Rectal smooth muscle tissue (tissue), 1 donor: ENCODE results near the gene CAPN8.

Experiments
- H3K27ac ChIP-seq: one replicate; pipeline ENCODE4 v1.7.0; 2013; ENCODE audit warnings: low read depth, low read length, inconsistent platforms
- H3K27me3 ChIP-seq: one replicate; pipeline ENCODE4 v1.7.0; 2013; ENCODE audit warnings: low read length; ENCODE audit not compliant: control insufficient read depth, insufficient read depth
- H3K36me3 ChIP-seq: one replicate; pipeline ENCODE4 v1.7.0; 2013; ENCODE audit warnings: low read length; ENCODE audit not compliant: control insufficient read depth, insufficient read depth
- H3K4me1 ChIP-seq: one replicate; pipeline ENCODE4 v1.7.0; 2013; ENCODE audit warnings: low read length; ENCODE audit not compliant: control insufficient read depth, insufficient read depth
- H3K4me3 ChIP-seq: one replicate; pipeline ENCODE4 v1.7.0; 2013; ENCODE audit warnings: low read length
- H3K9ac ChIP-seq: one replicate; pipeline ENCODE4 v1.7.0; 2013; ENCODE audit warnings: low read length

CAPN8 gene

DNA sequence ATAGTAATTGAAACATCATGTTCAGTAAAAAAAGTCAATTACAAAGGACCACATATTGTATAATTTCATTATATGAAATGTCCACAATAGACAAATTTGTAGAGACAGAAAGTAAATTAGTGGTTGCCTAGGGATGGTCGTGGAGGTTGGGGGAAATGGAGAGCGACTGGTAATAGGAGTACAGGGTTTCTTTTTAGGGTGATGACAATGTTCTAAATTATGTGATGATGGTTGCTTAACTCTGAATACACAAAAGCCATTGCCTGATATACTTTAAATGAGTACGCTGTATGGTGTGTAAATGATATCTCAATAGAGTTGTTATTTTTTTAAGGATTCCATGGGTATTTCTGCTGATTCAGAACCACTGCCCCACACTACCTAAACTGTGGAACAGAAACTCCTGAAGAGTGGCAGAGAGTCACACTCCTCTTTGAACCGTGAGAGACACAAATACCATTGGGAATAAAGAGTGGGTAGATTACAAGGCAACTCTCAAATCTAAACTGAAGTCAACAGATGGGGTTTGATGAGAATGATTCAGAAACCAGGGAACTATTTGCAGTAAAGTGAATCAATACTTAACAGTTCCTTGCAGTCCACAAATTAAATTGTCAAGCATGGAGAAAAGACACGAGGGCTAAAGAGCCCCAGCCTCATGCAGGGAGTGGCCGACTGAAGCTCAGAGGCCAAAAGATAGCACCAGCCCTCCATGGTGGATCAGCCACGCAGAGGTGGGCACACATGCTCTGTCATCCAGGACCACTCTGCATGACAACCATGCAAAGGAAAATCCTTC, 118.0 kb downstream of the CAPN8 start:
- Histone ChIP-seq H3K27ac (no peak overlapping the region), H3K36me3 (no peaks in the 10 kb centered on the region), H3K9ac (no peak overlapping the region)

GRCh38 chr1:223545343-223545742, 120.2 kb downstream of the CAPN8 start:
- H3K4me1 ChIP-seq, result no peaks in the 10 kb centered on the region
- no peaks in the 10 kb centered on the region for H3K27me3 ChIP-seq
- H3K9ac ChIP-seq, result no peak overlapping the region
- H3K4me3 ChIP-seq, result no peak overlapping the region
- no peak overlapping the region for H3K27ac ChIP-seq
- H3K36me3 ChIP-seq, result no peaks in the 10 kb centered on the region

More for the DNA sequence above, 118.0 kb downstream of the CAPN8 start:
- Histone ChIP-seq H3K27me3 (no peaks in the 10 kb centered on the region), H3K4me1 (no peaks in the 10 kb centered on the region), H3K4me3 (no peak overlapping the region)

DNA sequence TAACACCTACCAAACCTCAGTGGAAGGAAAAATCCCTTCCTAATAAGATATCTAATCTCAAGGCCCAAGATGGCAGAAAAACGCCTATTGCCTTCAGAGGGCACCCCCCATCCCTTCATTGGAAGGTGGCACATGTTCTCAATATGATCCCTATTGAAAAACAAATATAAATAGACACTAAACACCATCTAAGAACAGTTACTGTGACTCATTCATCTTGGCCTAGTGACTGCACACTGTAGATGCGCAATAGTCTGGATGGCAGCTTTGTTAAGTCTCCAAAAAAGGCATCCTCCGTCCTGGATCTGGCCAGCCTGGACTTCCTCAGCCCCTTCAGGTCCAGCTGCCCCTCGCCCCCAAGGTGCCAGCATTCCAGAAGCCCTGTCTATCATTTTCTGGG, 121.9 kb downstream of the CAPN8 start:
- Histone ChIP-seq H3K27me3 (no peaks in the 10 kb centered on the region), H3K36me3 (no peaks in the 10 kb centered on the region), H3K4me3 (no peak overlapping the region), H3K27ac (no peak overlapping the region), H3K9ac (no peak overlapping the region), H3K4me1 (no peaks in the 10 kb centered on the region)

GRCh38 chr1:223542831-223543230, 122.7 kb downstream of the CAPN8 start:
- H3K36me3 ChIP-seq, result no peaks in the 10 kb centered on the region

DNA sequence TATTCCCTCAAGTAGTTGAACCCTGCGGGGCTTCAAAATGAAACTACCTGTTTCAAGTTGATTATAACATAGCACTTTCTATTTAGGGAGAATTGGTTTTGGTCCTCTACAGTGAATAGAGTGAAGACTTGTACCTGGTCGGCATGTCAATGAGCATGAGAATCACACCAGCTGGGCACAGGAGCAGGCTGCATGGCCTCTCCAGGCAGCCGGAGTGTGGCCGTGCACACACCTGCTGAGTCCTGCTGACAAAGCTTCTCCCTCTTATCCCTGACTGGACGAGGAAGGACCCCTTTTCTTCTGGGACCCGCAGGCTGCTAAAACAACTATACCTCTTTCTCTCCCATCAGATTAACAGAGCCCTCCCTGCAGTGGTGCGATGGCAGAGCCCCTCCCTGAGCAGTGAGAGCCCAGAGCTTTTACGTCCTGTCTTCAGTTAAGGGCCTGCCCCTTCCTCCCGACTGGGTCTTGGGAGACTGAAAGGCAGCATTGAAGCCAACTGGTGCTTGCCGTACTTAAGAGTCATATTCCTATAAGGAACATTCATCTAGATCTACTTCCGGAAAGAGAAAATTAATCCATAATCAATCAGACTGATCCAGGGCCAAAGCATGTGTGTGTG, 124.9 kb downstream of the CAPN8 start:
- Histone ChIP-seq H3K4me3 (no peak overlapping the region), H3K36me3 (no peaks in the 10 kb centered on the region), H3K4me1 (no peaks in the 10 kb centered on the region), H3K27ac (no peak overlapping the region), H3K27me3 (no peaks in the 10 kb centered on the region), H3K9ac (no peak overlapping the region)

More at GRCh38 chr1:223542831-223543230, 122.7 kb downstream of the CAPN8 start:
- no peaks in the 10 kb centered on the region for H3K27me3 ChIP-seq
- no peak overlapping the region for H3K27ac ChIP-seq
- no peak overlapping the region for H3K9ac ChIP-seq
- H3K4me1 ChIP-seq, result no peaks in the 10 kb centered on the region
- H3K4me3 ChIP-seq, result no peak overlapping the region

- Histone ChIP-seq H3K4me3 (no peak overlapping the region), H3K27ac (no peak overlapping the region), H3K36me3 (no peaks in the 10 kb centered on the region), H3K27me3 (no peaks in the 10 kb centered on the region), H3K9ac (no peak overlapping the region), H3K4me1 (no peaks in the 10 kb centered on the region)
Observed at GRCh38 chr1:223539750-223540149, 125.8 kb downstream of the CAPN8 start.

DNA sequence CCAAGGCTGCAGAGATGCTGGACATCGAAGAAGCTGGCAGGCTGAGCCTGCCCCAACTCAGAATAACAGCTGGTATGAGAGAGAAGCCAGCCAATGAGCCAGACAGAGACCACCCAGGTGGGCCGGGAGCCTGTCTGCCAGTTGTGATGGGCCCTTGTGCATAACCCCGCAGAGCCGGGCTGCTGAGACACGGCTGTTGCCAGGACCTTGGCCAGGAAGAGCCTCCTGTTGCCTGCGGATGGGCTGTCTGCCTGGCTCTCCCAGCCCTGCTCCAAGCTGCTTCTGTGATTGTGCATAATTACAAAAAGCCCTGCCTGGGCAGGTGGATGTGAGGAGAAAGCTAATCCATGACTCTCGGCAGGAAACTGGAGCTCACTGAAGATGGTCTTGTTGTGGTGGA, 126.5 kb downstream of the CAPN8 start:
- no peaks in the 10 kb centered on the region for H3K27me3 ChIP-seq
- no peak overlapping the region for H3K27ac ChIP-seq
- no peaks in the 10 kb centered on the region for H3K36me3 ChIP-seq
- no peak overlapping the region for H3K4me3 ChIP-seq
- no peak overlapping the region for H3K9ac ChIP-seq
- H3K4me1 ChIP-seq, result no peaks in the 10 kb centered on the region

- no peak overlapping the region for H3K9ac ChIP-seq
- H3K4me1 ChIP-seq, result no peaks in the 10 kb centered on the region
- H3K27me3 ChIP-seq, result no peaks in the 10 kb centered on the region
- H3K27ac ChIP-seq, result no peak overlapping the region
- no peak overlapping the region for H3K4me3 ChIP-seq
- H3K36me3 ChIP-seq, result no peaks in the 10 kb centered on the region
Observed at GRCh38 chr1:223535319-223535718, 130.2 kb downstream of the CAPN8 start.

DNA sequence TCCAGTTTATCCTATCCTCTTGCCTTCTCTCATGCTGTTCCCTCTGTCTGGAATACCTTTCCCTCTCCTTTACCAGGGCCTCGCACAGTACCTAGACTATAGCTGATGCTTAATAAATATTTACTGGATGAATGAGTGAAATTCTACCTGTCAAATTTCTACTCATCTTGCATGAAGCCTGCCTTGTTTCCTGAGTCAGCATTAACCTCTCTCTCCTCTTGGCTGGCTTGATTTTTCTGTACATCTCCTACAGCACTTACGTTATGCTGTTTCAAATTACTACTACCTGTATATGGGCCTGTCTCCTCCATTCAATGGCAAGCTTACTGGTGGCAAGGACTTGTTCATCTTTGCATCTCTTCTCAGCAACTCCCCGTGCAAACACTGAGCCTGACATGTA, 130.8 kb downstream of the CAPN8 start:
- Histone ChIP-seq H3K9ac (no peak overlapping the region), H3K27ac (no peak overlapping the region), H3K27me3 (no peaks in the 10 kb centered on the region), H3K36me3 (no peaks in the 10 kb centered on the region), H3K4me1 (no peaks in the 10 kb centered on the region), H3K4me3 (no peak overlapping the region)

DNA sequence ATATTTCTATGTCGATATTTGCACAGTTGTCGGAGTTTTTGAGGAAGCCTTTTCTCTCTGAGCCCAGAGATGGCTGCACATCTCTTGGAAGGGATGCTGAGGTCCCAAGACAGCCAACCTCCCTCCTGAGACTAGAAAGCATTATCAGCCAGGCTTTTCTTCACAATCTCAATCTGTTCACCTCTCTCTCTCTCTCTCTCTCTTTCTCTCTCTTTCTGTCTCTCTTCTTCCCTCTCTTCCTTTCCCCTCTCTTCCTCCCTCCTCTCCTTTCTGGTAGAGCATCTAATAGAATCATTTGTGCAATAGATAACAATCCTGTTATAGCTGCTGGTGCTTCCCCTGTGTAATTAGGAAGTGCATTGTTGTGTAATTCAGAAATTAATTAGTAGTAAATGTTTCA, 131.8 kb downstream of the CAPN8 start:
- no peaks in the 10 kb centered on the region for H3K4me1 ChIP-seq
- no peaks in the 10 kb centered on the region for H3K27me3 ChIP-seq
- H3K4me3 ChIP-seq, result no peak overlapping the region
- no peaks in the 10 kb centered on the region for H3K36me3 ChIP-seq
- H3K9ac ChIP-seq, result no peak overlapping the region
- no peak overlapping the region for H3K27ac ChIP-seq

- Histone ChIP-seq H3K36me3 (no peaks in the 10 kb centered on the region), H3K27me3 (no peaks in the 10 kb centered on the region), H3K9ac (no peak overlapping the region), H3K4me1 (no peaks in the 10 kb centered on the region), H3K27ac (no peak overlapping the region), H3K4me3 (no peak overlapping the region)
Observed at GRCh38 chr1:223531742-223532341, 133.7 kb downstream of the CAPN8 start.

GRCh38 chr1:223525957-223526356, 139.5 kb downstream of the CAPN8 start:
- Histone ChIP-seq H3K27ac (no peak overlapping the region), H3K4me1 (no peaks in the 10 kb centered on the region), H3K9ac (no peak overlapping the region), H3K4me3 (no peak overlapping the region), H3K27me3 (no peaks in the 10 kb centered on the region), H3K36me3 (no peaks in the 10 kb centered on the region)
